Mesendoderm (in vitro differentiated cells): Measurements from ENCODE around the gene SLC36A3. TPM values are rescaled to one million over a fixed set of nuclear protein-coding genes. Genes with fewer than 3 reads are reported as not detected.

Experiments used
- DNase-seq: peaks from one replicate; pipeline ENCODE4 v3.0.0; 2013
- H2AK5ac ChIP-seq: 2 replicates; pipeline ENCODE4 v1.6.1; 2013; ENCODE audit warnings: low read length, inconsistent platforms
- H2BK120ac ChIP-seq: 2 replicates; pipeline ENCODE4 v1.6.1; 2013; ENCODE audit warnings: low read depth, mild to moderate bottlenecking, low read length, moderate library complexity, mixed read lengths
- H2BK15ac ChIP-seq: replicated peaks from 2 replicates; pipeline ENCODE4 v1.6.1; 2013; ENCODE audit warnings: low read depth, mild to moderate bottlenecking, moderate library complexity
- H2BK5ac ChIP-seq: 2 replicates; pipeline ENCODE4 v1.6.1; 2013; ENCODE audit warnings: low read length, inconsistent platforms
- H3K18ac ChIP-seq: 2 replicates; pipeline ENCODE4 v1.6.1; 2013; ENCODE audit warnings: mild to moderate bottlenecking, low read length, mixed read lengths
- H3K23ac ChIP-seq: one replicate; pipeline ENCODE4 v1.6.1; 2013; ENCODE audit warnings: low read length
- H3K27ac ChIP-seq: 2 replicates; pipeline ENCODE4 v1.5.1; 2013; ENCODE audit warnings: low read depth, mild to moderate bottlenecking, inconsistent platforms, low read length, moderate library complexity
- H3K27me3 ChIP-seq: 2 replicates; pipeline ENCODE4 v1.6.1; 2013; ENCODE audit warnings: low read length, control low read depth, mild to moderate bottlenecking, inconsistent platforms; ENCODE audit not compliant: insufficient read depth, poor library complexity
- H3K36me3 ChIP-seq: 2 replicates; pipeline ENCODE4 v1.6.1; 2013; ENCODE audit warnings: low read length, inconsistent platforms; ENCODE audit not compliant: control insufficient read depth, insufficient read depth
- H3K4ac ChIP-seq: one replicate; pipeline ENCODE4 v1.6.1; 2013; ENCODE audit warnings: low read depth, mild to moderate bottlenecking, low read length, moderate library complexity
- H3K4me1 ChIP-seq: 2 replicates; pipeline ENCODE4 v1.6.1; 2013; ENCODE audit warnings: low read depth, low read length, inconsistent platforms; ENCODE audit not compliant: control insufficient read depth
- H3K4me2 ChIP-seq: 2 replicates; pipeline ENCODE4 v1.6.1; 2013; ENCODE audit warnings: low read length
- H3K4me3 ChIP-seq: 2 replicates; pipeline ENCODE4 v1.5.1; 2013; ENCODE audit warnings: mild to moderate bottlenecking, low read length
- H3K56ac ChIP-seq: one replicate; pipeline ENCODE4 v1.6.1; 2013; ENCODE audit warnings: low read length
- H3K79me1 ChIP-seq: 2 replicates; pipeline ENCODE4 v1.6.1; 2013; ENCODE audit warnings: low read length, inconsistent platforms
- H3K79me2 ChIP-seq: 2 replicates; pipeline ENCODE4 v1.6.1; 2013; ENCODE audit warnings: mild to moderate bottlenecking, low read length; ENCODE audit not compliant: control insufficient read depth, insufficient read depth
- H3K9ac ChIP-seq: 2 replicates; pipeline ENCODE4 v1.6.1; 2013; ENCODE audit warnings: low read length, inconsistent platforms
- H4K5ac ChIP-seq: one replicate; pipeline ENCODE4 v1.6.1; 2013; ENCODE audit warnings: low read length
- H4K8ac ChIP-seq: one replicate; pipeline ENCODE4 v1.6.1; 2013; ENCODE audit warnings: low read depth, mild to moderate bottlenecking, control low read depth, low read length, moderate library complexity
- WGBS: extraction: QIAGEN DNeasy Blood & Tissue Kit; methylation state at CpG from one replicate; pipeline ENCODE4 v1.1.7; 2013; ENCODE audit warnings: low lambda C conversion rate, missing lambda C conversion rate; ENCODE audit not compliant: insufficient coverage; ENCODE audit errors: extremely low coverage; 5-methylcytosine and 5-hydroxymethylcytosine counted together
- polyA plus RNA-seq, 2 experiments: library from polyadenylated mRNA; stranded (reverse); fragments of 200-250 nt; gene quantifications; one replicate each; pipeline ENCODE4 v1.2.3, GENCODE V29; 2013

The SLC36A3 gene
- polyA plus RNA-seq (2013, experiment 1 of 2) = not detected
- not detected for polyA plus RNA-seq (2013, experiment 2 of 2)

GRCh38 chr5:151303666-151304065 lies at the start of gene SLC36A3:
Gene SLC36A3, minus strand, starts transcription at chr5:151303766. Its CDS starts 412 bp downstream, at chr5:151303354.
- Histone ChIP-seq H3K79me1 (no peaks in the 10 kb centered on the region), H3K9ac (peak within 1 kb of the TSS; percentile 13), H2BK120ac (no peak within 1 kb of the TSS), H3K18ac (no peak within 1 kb of the TSS), H3K27me3 (no peaks in the 10 kb centered on the region), H2BK5ac (peak within 1 kb of the TSS; percentile 88), H4K5ac (no peak within 1 kb of the TSS), H3K4me2 (no peak within 1 kb of the TSS), H3K27ac (no peak within 1 kb of the TSS), H2AK5ac (peak within 1 kb of the TSS; percentile 97), H3K4ac (no peak within 1 kb of the TSS), H3K36me3 (no peaks in the 10 kb centered on the region), H3K56ac (peak within 1 kb of the TSS; percentile 85), H3K4me1 (peaks cover 6% of the 10 kb centered on the region), H2BK15ac (no peak within 1 kb of the TSS), H3K4me3 (no peak within 1 kb of the TSS), H3K79me2 (no peaks in the 10 kb centered on the region), H3K23ac (peak within 1 kb of the TSS; percentile 48), H4K8ac (no peak within 1 kb of the TSS)
- WGBS = no CpG with 5 or more reads among the region's 2 CpGs
- no peak for DNase-seq

DNA sequence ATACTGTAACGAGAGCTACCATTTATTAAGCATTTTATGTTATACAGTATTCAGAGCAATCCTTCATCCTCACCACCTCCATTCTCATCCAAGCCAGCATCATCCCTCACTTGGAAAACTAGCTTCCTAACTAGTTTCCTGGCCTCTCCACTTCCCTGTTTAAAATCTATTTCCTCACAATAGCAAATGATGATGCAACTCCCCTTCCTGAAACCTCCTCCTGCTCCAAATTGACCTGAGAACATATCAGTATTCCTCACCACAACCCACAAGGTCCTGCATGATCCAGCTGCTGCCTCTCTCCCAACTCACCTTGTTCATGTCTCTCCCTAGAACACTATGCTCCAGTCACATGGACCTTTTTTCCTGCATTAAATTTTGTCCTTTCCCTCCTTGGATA lies 48.1 kb upstream of the SLC36A3 start:
- Histone ChIP-seq H3K9ac (no peak overlapping the region), H3K18ac (no peak overlapping the region), H3K23ac (no peak overlapping the region), H3K4me3 (no peak overlapping the region), H3K4ac (no peak overlapping the region), H4K8ac (no peak overlapping the region), H3K79me1 (no peaks in the 10 kb centered on the region), H3K4me1 (peaks cover 10% of the 10 kb centered on the region), H3K79me2 (no peaks in the 10 kb centered on the region), H2BK120ac (no peak overlapping the region), H4K5ac (no peak overlapping the region), H3K56ac (no peak overlapping the region), H3K27me3 (no peaks in the 10 kb centered on the region), H3K4me2 (no peak overlapping the region), H3K36me3 (no peaks in the 10 kb centered on the region), H2BK15ac (no peak overlapping the region), H2AK5ac (no peak overlapping the region), H2BK5ac (no peak overlapping the region), H3K27ac (no peak overlapping the region)
- WGBS = no CpG with 5 or more reads among the region's 1 CpG
- no peak for DNase-seq

GRCh38 chr5:151348789-151349188 lies 45.2 kb upstream of the SLC36A3 start:
- no peak overlapping the region for H4K8ac ChIP-seq
- H3K4me2 ChIP-seq = no peak overlapping the region
- no peak overlapping the region for H3K23ac ChIP-seq
- H3K27ac ChIP-seq = peak overlapping the region; percentile 32
- H2AK5ac ChIP-seq = no peak overlapping the region
- peak; percentile 95 for DNase-seq
- H2BK120ac ChIP-seq = no peak overlapping the region
- H3K9ac ChIP-seq = peak overlapping the region; percentile 33
- no peaks in the 10 kb centered on the region for H3K79me1 ChIP-seq
- H2BK15ac ChIP-seq = no peak overlapping the region
- WGBS = no CpG with 5 or more reads among the region's 6 CpGs
- peak overlapping the region; percentile 74 for H3K56ac ChIP-seq
- H3K18ac ChIP-seq = no peak overlapping the region
- no peaks in the 10 kb centered on the region for H3K79me2 ChIP-seq
- peaks cover 20% of the 10 kb centered on the region for H3K4me1 ChIP-seq
- H3K27me3 ChIP-seq = no peaks in the 10 kb centered on the region
- H3K4ac ChIP-seq = no peak overlapping the region
- H2BK5ac ChIP-seq = peak overlapping the region; percentile 70
- no peaks in the 10 kb centered on the region for H3K36me3 ChIP-seq
- no peak overlapping the region for H3K4me3 ChIP-seq
- H4K5ac ChIP-seq = no peak overlapping the region

GRCh38 chr5:151347369-151347768 lies 43.8 kb upstream of the SLC36A3 start, which contains the start of gene SLC36A2:
Gene SLC36A2, minus strand, starts transcription at chr5:151347559. Its CDS starts 99 bp downstream, at chr5:151347460.
- no peak within 1 kb of the TSS for H3K4ac ChIP-seq
- H4K5ac ChIP-seq = peak within 1 kb of the TSS; percentile 84
- no peaks in the 10 kb centered on the region for H3K36me3 ChIP-seq
- no peak within 1 kb of the TSS for H2BK15ac ChIP-seq
- H3K23ac ChIP-seq = peak within 1 kb of the TSS; percentile 38
- no CpG with 5 or more reads among the region's 8 CpGs for WGBS
- no peak within 1 kb of the TSS for H3K4me3 ChIP-seq
- H2BK120ac ChIP-seq = peak within 1 kb of the TSS; percentile 66
- H3K79me2 ChIP-seq = no peaks in the 10 kb centered on the region
- H3K9ac ChIP-seq = peak within 1 kb of the TSS; percentile 33
- peak within 1 kb of the TSS; percentile 84 for H3K18ac ChIP-seq
- peak within 1 kb of the TSS; percentile 32 for H3K27ac ChIP-seq
- peak within 1 kb of the TSS; percentile 74 for H3K56ac ChIP-seq
- H3K27me3 ChIP-seq = no peaks in the 10 kb centered on the region
- no peak within 1 kb of the TSS for H4K8ac ChIP-seq
- peak within 1 kb of the TSS; percentile 70 for H2BK5ac ChIP-seq
- no peaks in the 10 kb centered on the region for H3K79me1 ChIP-seq
- peaks cover 20% of the 10 kb centered on the region for H3K4me1 ChIP-seq
- no peak within 1 kb of the TSS for H3K4me2 ChIP-seq
- DNase-seq = no peak
- peak within 1 kb of the TSS; percentile 6 for H2AK5ac ChIP-seq

DNA sequence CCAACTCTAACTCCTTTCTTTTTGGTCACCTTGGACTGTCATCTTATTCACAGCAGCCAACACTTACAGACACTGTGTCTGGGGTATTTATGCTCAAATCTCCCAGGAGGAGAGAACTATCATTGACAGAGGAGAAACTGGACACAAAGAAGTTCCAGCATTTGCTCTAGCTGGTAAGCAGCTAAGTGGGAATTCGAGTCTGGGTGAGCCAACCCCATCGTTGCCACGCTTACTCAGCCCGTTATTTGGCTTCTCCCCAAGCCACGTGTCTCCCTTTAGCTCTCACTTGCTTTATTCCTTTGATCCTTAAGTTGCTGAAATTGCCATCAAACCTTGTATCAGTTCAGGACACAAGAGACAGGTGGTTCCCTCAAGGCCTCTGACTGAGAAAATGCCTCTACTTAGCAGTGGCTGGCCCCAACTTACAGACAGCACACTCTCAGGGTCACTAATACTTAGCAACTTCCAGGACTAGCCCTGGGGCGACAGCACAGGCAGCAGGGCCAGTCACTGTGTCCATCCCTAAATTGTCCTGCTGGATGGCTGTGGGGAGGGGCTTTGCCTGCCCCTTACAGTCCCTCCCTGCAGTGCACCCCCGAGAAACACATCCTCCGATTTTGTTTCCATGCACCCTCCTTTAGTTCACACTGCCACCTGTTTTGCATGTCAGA lies 42.4 kb upstream of the SLC36A3 start:
- DNase-seq = no peak
- Histone ChIP-seq H3K36me3 (no peaks in the 10 kb centered on the region), H4K5ac (no peak overlapping the region)

More for the DNA sequence above, 42.4 kb upstream of the SLC36A3 start:
- Histone ChIP-seq H3K4ac (no peak overlapping the region), H3K4me2 (no peak overlapping the region), H3K18ac (no peak overlapping the region), H3K23ac (peak overlapping the region; percentile 38), H2BK120ac (no peak overlapping the region), H3K27me3 (no peaks in the 10 kb centered on the region), H2AK5ac (peak overlapping the region; percentile 33), H3K4me3 (no peak overlapping the region), H4K8ac (no peak overlapping the region), H3K4me1 (peaks cover 20% of the 10 kb centered on the region), H3K79me1 (no peaks in the 10 kb centered on the region), H3K9ac (no peak overlapping the region), H3K79me2 (no peaks in the 10 kb centered on the region), H2BK15ac (no peak overlapping the region), H2BK5ac (no peak overlapping the region), H3K56ac (no peak overlapping the region), H3K27ac (no peak overlapping the region)
- no CpG with 5 or more reads among the region's 8 CpGs for WGBS
